Stimulated activated CD8-positive, alpha-beta memory T cell treated with anti-CD3 and anti-CD28 coated beads, Interleukin-4, amount 100 ng/mL, for 1 hour (primary cell): Measurements from ENCODE around the gene CFAP221.

Experiments used
- DNase-seq, 2 donors: peaks; one replicate each; pipeline ENCODE4 v3.0.0-alpha.2; 2020; ENCODE audit warnings: low read depth in 2 of 2, low spot score in 1 of 2

The CFAP221 gene

GRCh38 chr2:119544075-119544938, at the start of gene CFAP221:
CFAP221 (plus strand) TSS chr2:119544449; CDS start chr2:119546132, 1,683 bp downstream.
- DNase-seq, result no peak

GRCh38 chr2:119495948-119496347, 48.3 kb upstream of the CFAP221 start:
- no peak for DNase-seq

DNA sequence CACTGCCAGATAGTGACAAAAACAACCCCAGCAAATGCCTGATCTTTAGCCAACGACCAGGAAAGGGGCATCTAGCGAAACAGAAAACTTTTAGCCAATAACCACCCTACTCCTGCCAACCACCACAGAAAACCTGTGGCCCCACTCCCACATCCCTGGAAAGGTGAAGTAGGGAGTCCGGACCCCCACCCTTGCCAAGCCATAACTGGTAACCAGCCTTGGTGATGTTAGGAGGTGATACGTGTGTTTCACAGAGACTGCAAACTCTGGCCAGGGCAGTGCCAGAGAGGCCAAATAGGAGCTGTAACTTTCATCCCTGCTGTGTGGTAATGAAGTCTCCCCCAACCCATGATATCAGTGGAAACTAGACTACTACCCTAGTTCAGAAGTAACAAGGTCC, 47.6 kb upstream of the CFAP221 start:
- no peak for DNase-seq

- DNase-seq, result no peak
Measured at GRCh38 chr2:119508756-119509155, 35.5 kb upstream of the CFAP221 start.

DNA sequence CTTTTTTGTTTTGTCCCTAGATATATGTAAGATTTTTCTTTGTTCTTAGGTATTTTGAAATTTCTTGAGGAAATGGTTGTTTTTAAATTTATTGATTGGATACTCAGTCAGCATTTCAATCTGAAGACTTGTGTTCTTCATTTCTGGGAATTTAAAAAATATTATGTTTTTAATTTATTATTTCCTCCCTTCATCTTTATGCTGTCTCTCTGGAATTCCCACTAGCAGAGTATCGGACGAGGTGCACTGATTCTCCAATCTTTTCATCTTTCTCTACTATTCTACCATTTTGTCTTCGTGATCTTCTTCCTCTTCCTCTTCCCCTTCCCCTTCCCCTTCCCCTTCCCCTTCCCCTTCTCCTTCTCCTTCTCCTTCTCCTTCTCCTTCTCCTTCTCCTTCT, 32.3 kb upstream of the CFAP221 start:
- DNase-seq, result no peak

GRCh38 chr2:119512946-119513345, 31.3 kb upstream of the CFAP221 start:
- no peak for DNase-seq

GRCh38 chr2:119513832-119514231, 30.4 kb upstream of the CFAP221 start:
- DNase-seq, result no peak

GRCh38 chr2:119516121-119516520, 28.1 kb upstream of the CFAP221 start:
- no peak for DNase-seq

- DNase-seq, result no peak
Measured at GRCh38 chr2:119517433-119517832, 26.8 kb upstream of the CFAP221 start.

- DNase-seq, result no peak
Measured at GRCh38 chr2:119518401-119519056, 25.7 kb upstream of the CFAP221 start.

- no peak for DNase-seq
Measured at GRCh38 chr2:119519057-119519408, 25.2 kb upstream of the CFAP221 start.

DNA sequence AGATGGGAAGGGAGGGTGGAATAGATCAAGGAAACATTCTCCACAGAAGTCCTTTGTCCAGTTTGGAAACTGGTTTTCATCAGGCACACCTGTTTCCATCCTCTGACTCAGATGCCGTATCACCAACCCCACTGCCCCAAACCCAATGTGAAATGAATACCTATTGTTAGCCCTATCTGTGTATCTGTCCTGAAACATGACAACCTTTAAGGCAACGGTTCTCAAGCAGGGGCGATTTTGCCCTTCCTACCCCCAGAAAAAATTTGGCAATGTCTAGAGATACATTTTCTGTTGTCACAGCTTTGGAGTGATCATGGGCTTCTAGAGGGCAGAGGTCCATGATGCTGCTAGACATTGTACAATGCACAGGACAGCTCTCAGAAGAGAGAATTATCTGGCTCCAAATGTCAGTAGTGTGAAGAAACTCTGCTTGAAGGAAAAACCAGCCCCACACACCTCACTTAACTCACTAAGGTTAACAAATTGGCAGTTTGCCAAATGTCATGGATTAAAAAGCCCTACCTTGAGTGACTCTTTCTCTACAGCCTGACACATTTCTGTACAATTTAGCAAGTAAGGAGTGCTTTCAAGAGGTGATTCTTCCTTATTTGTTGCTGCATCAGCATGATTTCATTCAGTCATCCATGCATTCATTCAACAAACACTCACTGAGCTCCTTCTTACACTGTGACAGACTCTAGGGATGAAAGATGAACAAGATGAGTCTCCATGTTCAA, 23.4 kb upstream of the CFAP221 start:
- no peak for DNase-seq

DNA sequence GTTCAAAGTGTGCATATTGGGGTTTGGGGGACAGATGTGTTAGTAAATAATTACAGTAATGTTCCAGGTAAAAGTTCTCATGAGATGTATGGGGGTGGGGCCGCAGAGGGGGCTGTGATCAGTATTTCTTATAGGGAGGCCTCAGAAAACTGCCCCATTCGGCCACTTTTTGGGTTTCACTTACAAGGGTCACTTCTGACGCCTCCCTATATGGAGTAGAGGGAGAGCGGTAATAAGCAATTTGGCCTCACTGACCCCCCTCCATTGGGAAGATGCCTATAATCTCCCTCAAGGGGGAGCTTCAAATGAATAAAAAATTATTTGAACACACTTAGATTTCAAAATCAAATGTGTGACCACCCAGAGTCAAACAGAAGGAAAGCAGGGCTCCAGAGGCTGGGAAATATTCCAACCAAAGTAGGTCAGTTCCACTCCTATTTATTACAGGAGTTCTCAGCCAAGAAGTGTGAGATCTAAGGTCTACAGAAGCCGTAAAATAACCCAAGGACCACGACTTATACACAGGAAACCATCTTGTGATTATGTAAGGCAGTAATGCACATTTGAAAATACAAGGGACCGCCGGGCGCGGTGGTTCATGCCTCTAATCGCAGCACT, 22.7 kb upstream of the CFAP221 start:
- no peak for DNase-seq

- no peak for DNase-seq
Measured at GRCh38 chr2:119522671-119523070, 21.6 kb upstream of the CFAP221 start.

- DNase-seq, result no peak
Measured at GRCh38 chr2:119523383-119523951, 20.8 kb upstream of the CFAP221 start.

DNA sequence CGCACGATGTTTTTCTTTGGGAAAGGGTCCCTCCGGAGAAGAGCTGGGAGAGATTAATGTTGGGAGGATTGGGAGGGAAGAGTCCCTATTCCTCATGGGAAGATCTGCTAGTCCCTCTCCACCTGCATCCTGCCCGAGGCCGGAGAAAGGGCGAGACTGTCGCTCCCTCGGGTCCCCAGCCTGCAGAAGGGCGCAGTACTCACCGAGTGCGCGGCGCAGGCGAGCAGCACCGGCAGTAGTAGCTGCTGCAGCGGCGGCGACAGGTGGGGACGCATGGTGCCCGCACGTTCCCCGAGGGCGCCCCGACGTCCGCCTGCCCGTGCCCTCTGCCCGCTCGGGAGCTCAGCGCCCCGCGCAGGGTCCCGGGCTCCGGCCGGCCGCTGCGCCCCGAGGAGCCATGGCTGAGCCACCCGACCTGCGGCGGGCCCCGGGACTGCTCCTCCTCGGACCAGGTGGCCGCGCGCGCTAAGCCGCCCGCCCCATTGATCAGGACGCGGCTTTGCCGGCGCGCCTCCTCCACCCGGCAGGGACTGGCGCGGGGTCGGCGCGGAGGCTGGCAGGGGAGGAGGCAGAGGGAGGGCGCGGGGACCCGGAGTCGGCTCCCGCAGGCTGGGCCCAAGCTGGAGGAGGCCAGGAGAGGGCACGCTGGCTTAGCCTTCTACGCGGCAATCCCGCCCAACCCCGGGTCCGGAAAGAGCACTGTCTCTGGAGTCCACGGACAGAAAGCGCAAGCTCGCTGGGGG, 20.1 kb upstream of the CFAP221 start, which contains the start of gene SCTR:
Gene SCTR (minus strand): TSS at position 532 of the 743 bp plus-strand sequence. CDS start 257 bp downstream, at position 275.
- no peak for DNase-seq

GRCh38 chr2:119525614-119526013, 18.6 kb upstream of the CFAP221 start:
- no peak for DNase-seq

GRCh38 chr2:119527999-119528398, 16.2 kb upstream of the CFAP221 start:
- DNase-seq, result no peak

DNA sequence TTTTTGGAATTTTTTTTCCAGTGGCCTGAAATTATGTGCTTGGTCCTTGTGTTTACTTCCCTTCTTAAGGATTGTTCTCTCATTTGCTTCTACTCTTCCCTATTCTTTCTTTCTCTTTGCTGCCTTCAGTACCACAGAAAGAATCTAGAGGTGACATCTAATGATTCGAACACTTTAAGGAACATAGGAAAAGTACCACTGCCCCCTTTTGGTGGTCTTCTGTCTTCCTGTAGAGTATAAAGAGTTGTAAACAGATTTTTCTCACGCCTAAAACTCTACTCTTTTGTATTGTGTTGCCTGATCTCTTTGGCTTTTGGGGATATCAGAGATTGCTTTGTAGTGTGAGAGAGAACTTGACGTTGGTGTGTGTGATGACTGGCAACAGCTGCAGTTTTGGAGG, 13.0 kb upstream of the CFAP221 start:
- no peak for DNase-seq

DNA sequence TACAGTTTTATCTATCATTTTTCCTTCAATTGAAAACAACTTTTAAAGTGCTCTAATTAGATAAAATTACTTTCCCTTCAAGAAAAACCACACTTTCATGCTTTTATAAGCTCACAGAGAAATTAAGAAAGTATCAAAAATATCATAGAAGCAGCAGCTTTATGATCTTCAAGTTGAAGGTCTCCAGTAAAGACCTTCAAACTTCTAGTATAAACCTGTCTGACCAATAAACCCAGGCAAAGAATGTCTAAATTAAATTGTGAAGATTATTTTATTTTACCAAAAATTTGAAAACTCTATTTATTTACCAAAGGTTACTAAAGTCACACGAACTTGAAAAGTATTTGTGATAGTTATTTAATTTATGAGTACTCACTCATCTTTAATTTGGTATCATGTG, 10.7 kb upstream of the CFAP221 start:
- no peak for DNase-seq
